ENCODE measurements around the gene SMARCA2. TPM values are rescaled to one million over a fixed set of nuclear protein-coding genes. Genes with fewer than 3 reads are reported as not detected.

Gene SMARCA2
- total and polyA plus RNA-seq, 8 donors: 20.5 to 242 (median 78.5) TPM

GRCh38 chr9:2032234-2032633 lies 17.1 kb downstream of the SMARCA2 start:
- Histone ChIP-seq H3K4me3 (no peak overlapping the region), H3K36me3 (peaks cover 9 to 37% (median 30%) of the 10 kb centered on the region in 4 donors), H3K4me1 (peaks cover 0 to 56% (median 23%) of the 10 kb centered on the region in 4 donors), H3K27ac (no peak overlapping the region), H3K27me3 (no peaks in the 10 kb centered on the region), H3K9me3 (no peaks in the 10 kb centered on the region)
- no peak for TF ChIP-seq POLR2AphosphoS5 (IDR thresholded peaks at IDR 0.05)
- TF ChIP-seq, protein P1, sequence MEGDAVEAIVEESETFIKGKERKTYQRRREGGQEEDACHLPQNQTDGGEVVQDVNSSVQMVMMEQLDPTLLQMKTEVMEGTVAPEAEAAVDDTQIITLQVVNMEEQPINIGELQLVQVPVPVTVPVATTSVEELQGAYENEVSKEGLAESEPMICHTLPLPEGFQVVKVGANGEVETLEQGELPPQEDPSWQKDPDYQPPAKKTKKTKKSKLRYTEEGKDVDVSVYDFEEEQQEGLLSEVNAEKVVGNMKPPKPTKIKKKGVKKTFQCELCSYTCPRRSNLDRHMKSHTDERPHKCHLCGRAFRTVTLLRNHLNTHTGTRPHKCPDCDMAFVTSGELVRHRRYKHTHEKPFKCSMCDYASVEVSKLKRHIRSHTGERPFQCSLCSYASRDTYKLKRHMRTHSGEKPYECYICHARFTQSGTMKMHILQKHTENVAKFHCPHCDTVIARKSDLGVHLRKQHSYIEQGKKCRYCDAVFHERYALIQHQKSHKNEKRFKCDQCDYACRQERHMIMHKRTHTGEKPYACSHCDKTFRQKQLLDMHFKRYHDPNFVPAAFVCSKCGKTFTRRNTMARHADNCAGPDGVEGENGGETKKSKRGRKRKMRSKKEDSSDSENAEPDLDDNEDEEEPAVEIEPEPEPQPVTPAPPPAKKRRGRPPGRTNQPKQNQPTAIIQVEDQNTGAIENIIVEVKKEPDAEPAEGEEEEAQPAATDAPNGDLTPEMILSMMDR (IDR thresholded peaks at IDR 0.05): no peak
- no peak for TF ChIP-seq POLR2A (IDR thresholded peaks at IDR 0.05)
- TF ChIP-seq EP300 (IDR thresholded peaks at IDR 0.05): no peak
- DNase-seq: no peak
- intact Hi-C loops (cut with DNase I; ENCODE audit: low total_unique reads): no loop called here
- 44 to 66% (median 59%) methylated on average over 5 of the region's 5 CpGs for WGBS, 5 donors

DNA sequence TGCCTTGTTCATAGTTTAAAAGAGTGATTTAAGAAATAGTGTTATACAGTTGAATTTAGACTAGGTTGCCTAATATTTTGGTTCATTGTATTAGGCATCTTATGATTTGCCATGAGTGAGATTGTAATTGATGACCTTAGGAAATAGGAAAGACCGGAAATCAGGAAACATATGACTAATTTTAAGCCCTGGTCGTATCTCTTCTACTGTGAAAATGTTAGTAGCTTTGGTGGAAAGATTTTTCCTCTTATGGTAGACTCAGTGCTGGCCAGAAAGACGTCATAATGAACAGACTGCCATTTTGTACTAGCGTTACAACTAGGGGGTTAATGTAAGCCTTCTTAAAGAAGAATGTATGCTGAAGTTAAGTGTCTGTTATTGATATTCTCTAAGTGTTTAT lies 21.7 kb downstream of the SMARCA2 start:
- Histone ChIP-seq H3K27ac (no peak overlapping the region), H3K9me3 (no peaks in the 10 kb centered on the region), H3K4me1 (peaks cover 0 to 20% (median 13%) of the 10 kb centered on the region in 4 donors), H3K36me3 (peaks cover 24 to 77% (median 61%) of the 10 kb centered on the region in 4 donors), H3K27me3 (no peaks in the 10 kb centered on the region), H3K4me3 (no peak overlapping the region)
- WGBS, 5 donors: 75 to 87% (median 83%) methylated on average over 4 of the region's 4 CpGs
- TF ChIP-seq, protein P1 (IDR thresholded peaks at IDR 0.05): no peak
- TF ChIP-seq POLR2A (IDR thresholded peaks at IDR 0.05) (no peak), POLR2AphosphoS5 (IDR thresholded peaks at IDR 0.05) (no peak), EP300 (IDR thresholded peaks at IDR 0.05) (no peak)
- DNase-seq: no peak
- intact Hi-C loops (cut with DNase I; ENCODE audit: low total_unique reads): no loop called here

GRCh38 chr9:2039294-2040180 lies 24.4 kb downstream of the SMARCA2 start:
- Histone ChIP-seq H3K36me3 (peaks cover 17 to 77% (median 58%) of the 10 kb centered on the region in 4 donors), H3K27ac (no peak overlapping the region), H3K4me3 (no peak overlapping the region), H3K9me3 (no peaks in the 10 kb centered on the region), H3K27me3 (no peaks in the 10 kb centered on the region), H3K4me1 (peaks cover 0 to 20% (median 12%) of the 10 kb centered on the region in 4 donors)
- intact Hi-C loops (cut with DNase I; ENCODE audit: low total_unique reads): no loop called here
- 66 to 68% (median 67%) methylated on average over 20 of the region's 20 CpGs for WGBS, 5 donors
- TF ChIP-seq POLR2A (IDR thresholded peaks at IDR 0.05) (no peak), EP300 (IDR thresholded peaks at IDR 0.05) (no peak), POLR2AphosphoS5 (IDR thresholded peaks at IDR 0.05) (no peak)
- TF ChIP-seq, protein P1 (IDR thresholded peaks at IDR 0.05): no peak
- peak in 1 of 2 donors; percentile 53 for DNase-seq

GRCh38 chr9:2040828-2041227 lies 25.7 kb downstream of the SMARCA2 start:
- TF ChIP-seq, protein P1 (IDR thresholded peaks at IDR 0.05): no peak
- TF ChIP-seq POLR2A (IDR thresholded peaks at IDR 0.05) (no peak), EP300 (IDR thresholded peaks at IDR 0.05) (no peak), POLR2AphosphoS5 (IDR thresholded peaks at IDR 0.05) (no peak)
- Histone ChIP-seq H3K36me3 (peaks cover 17 to 76% (median 58%) of the 10 kb centered on the region in 4 donors), H3K9me3 (no peaks in the 10 kb centered on the region), H3K27ac (no peak overlapping the region), H3K4me1 (peaks cover 0 to 13% (median 9%) of the 10 kb centered on the region in 4 donors), H3K27me3 (no peaks in the 10 kb centered on the region), H3K4me3 (no peak overlapping the region)
- no peak for DNase-seq
- 90 to 95% (median 95%) methylated on average over 3 of the region's 3 CpGs for WGBS, 5 donors
- intact Hi-C loops (cut with DNase I; ENCODE audit: low total_unique reads): no loop called here
